Retinal pigment epithelial cell (primary cell): Measurements from ENCODE around the gene CPA5.
A peak's percentile ranks its signal among the peaks of the same experiment; 100 is the strongest.

Experiments used
- DNase-seq: peaks from one replicate; pipeline ENCODE4 v3.0.0-alpha.2; 2010; ENCODE audit warnings: low read depth
- H3K4me3 ChIP-seq: 2 replicates; pipeline ENCODE4 v1.5.1; 2011; ENCODE audit warnings: mild to moderate bottlenecking, low read length, control low read depth, moderate library complexity
- CTCF ChIP-seq: conservative IDR thresholded peaks from 2 replicates; pipeline ENCODE4 v1.5.1; 2011; ENCODE audit warnings: low read depth, low read length, control low read depth, inconsistent platforms

The CPA5 gene

GRCh38 chr7:130379921-130380860 is 35.6 kb downstream of the CPA5 start, which contains the start of gene CPA1:
TSS of gene CPA1 (plus strand) at chr7:130380494. CDS start at chr7:130380521, 27 bp downstream.
- TF ChIP-seq CTCF = no peak
- no peak within 1 kb of the TSS for H3K4me3 ChIP-seq
- no peak for DNase-seq

- H3K4me3 ChIP-seq = no peak overlapping the region
Observed at GRCh38 chr7:130380861-130381455, 36.3 kb downstream of the CPA5 start.

GRCh38 chr7:130381468-130382312 is 37.1 kb downstream of the CPA5 start:
- no peak overlapping the region for H3K4me3 ChIP-seq
- TF ChIP-seq CTCF = peak; percentile 15
- DNase-seq = no peak

More at GRCh38 chr7:130380861-130381455, 36.3 kb downstream of the CPA5 start:
- no peak for TF ChIP-seq CTCF
- DNase-seq = no peak

GRCh38 chr7:130383187-130383980 is 38.8 kb downstream of the CPA5 start:
- H3K4me3 ChIP-seq = no peak overlapping the region
- DNase-seq = no peak
- no peak for TF ChIP-seq CTCF

- TF ChIP-seq CTCF = no peak
- DNase-seq = no peak
- H3K4me3 ChIP-seq = no peak overlapping the region
Observed at GRCh38 chr7:130384371-130384801, 39.8 kb downstream of the CPA5 start.
